ENCODE results near the gene CATSPER4. TPM values are rescaled to one million over a fixed set of nuclear protein-coding genes. Genes with fewer than 3 reads are reported as not detected.
"Not testable (repeated sequence)": the region's sequence is repeated elsewhere in the genome, so short reads cannot be mapped to it uniquely, and the experiment has no call there.

CATSPER4 gene
- total RNA-seq, 1 donor from 2014 or later: not detected

DNA sequence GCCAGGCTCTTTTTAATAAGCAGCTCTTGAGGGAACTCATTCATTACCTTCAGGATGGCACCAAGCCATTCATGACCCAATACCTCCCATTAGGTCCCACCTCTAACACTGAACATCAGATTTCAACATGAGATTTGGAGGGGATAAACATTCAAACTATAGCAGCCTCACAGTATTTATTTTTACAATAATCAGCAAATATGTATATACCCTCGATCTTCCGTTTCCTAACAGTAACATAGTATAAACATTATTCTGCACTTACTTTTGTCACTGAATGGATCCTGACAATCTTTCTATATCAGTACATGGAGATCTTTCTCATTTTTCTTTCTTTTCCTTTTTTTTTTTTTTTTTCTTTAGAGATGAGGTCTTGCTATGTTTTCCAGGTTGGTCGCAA is 5.4 kb downstream of the CATSPER4 start:
- no peak for DNase-seq

DNA sequence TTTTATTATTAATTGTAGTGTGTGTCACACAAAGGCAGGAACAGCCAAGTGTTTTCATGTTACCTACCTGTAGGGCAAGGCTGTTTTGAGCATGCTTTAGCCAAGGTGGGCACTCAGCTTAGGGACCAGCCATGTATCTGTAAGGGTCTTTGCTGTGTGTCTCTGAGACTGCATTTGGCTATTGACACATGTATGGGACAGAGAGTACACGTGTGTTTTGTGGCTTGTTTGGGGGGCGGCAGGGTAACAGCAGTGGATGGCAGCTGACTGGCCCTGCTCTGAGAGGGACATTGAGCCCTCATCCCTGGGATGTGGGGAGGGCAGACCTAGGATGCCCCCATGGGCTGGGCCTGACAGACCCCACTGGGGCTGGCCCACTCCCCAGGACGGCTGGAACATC is 6.9 kb downstream of the CATSPER4 start:
- DNase-seq: no peak

DNA sequence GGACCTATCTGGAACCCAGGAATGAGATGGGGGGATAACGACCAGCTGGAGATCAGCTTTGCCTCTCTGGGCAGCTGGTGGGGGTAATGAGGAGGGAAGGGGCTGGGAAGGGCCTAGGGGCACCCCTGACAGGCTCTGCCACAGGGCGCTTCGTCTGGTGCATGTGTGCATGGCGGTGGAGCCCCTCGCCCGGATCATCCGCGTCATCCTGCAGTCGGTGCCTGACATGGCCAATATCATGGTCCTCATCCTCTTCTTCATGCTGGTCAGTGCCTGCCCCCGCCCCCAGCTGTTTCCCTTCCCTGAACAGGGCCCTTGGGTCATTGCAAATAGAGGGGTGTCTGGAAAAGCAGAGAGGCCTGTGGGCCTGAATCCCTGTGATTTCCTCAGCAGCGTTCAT is 7.4 kb downstream of the CATSPER4 start:
- no peak for DNase-seq

DNA sequence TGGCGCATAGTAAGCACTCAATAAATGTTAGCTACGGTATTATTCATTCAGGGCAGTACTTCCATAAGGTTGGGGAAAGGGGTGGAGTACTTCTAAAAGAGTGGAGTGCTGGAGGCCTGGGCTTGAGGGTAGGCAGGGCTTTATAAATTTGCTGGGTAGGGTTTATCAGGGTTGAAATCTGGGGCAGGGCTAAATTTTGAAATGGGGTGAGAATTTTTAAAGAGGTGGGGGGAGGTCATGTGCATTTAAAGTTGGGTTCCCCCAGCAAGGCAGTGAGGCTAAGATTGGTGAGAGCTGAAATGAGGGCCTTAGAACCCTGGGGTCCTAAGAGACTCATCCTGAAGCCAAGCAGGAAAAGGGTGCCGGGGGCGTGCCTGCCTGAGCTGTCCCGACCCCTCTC is 10.0 kb downstream of the CATSPER4 start:
- DNase-seq: no peak

DNA sequence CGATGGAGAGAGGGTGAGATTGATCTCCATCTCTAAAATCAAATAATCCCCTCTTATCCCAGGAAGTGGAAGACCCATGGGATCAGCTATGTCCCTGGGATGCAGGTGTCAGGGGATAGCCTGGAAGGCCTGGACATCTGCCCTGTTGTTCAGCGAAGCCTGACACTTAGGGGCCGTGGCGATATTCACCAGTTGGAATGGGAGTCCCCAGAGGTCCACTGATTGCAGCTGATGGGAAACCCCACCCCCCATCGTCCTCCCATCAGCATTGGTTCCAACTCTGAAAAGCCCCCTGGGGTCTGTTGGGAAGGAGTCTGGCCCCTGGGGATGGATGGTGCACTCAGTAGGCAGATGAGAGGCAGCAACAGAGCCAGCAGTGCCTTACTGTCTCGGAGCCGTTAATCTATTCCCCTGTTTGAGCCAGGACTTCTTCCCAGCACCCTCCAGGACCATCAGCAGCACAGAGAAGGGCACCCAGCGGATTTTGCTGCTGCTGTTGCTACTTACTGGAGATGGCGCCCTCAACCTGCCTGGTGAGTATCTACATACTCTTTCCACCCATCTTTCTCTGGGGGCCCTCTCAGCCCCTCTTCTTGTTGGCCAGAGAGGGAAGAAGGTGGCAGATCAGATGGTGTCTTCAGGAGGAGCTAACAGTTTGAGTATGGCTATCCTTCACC is 13.4 kb downstream of the CATSPER4 start:
- DNase-seq: no peak

DNA sequence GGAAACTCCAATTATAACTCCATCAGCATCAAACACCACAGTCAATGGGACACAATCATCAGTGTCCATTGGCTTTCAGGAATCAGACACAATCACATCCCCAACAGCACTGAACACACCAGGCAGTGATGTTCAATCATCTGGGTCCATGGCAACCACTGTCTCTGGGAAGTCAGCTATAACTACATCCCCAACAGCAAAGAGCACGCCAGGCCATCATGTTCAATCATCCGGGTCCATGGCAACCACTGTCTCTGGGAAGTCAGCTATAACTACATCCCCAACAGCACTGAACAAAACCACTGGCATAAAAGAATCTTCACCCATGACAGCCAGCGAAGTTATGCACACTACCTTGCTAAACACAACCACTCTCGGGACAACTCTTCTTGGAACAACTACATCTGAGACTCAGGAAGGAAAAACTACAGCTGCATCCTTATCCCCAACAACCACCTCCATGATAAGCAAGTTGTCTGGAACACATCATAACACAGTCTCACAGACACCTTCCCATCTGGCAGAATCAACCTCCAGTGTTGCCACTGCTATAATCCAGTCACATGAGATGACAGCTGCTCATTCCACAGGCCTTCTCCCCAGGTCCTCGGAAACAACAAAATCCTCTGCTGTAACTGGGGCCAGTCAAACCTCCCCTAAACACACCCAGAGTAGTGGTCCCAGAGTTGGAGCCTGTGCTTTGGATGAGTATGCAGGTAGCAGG is 19.9 kb downstream of the CATSPER4 start:
- DNase-seq: no peak

DNA sequence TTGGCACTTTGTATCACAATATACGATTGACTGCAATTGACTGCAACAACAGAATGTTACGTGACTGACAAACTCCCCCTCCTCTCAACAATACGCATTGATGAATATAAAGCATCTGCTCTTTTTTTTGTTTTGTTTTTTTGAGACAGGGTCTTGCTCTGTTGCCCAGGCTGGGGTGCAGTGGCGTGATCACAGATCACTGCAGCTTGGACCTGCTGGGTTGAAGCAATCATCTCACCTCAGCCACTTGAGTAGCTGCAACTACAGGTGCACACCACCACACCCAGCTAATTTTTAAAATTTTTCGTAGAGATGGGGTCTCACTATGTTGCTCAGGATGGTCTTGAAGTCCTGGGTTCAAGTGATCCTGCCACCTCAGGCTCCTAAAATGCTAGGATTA is 22.3 kb downstream of the CATSPER4 start:
- DNase-seq: no peak

DNA sequence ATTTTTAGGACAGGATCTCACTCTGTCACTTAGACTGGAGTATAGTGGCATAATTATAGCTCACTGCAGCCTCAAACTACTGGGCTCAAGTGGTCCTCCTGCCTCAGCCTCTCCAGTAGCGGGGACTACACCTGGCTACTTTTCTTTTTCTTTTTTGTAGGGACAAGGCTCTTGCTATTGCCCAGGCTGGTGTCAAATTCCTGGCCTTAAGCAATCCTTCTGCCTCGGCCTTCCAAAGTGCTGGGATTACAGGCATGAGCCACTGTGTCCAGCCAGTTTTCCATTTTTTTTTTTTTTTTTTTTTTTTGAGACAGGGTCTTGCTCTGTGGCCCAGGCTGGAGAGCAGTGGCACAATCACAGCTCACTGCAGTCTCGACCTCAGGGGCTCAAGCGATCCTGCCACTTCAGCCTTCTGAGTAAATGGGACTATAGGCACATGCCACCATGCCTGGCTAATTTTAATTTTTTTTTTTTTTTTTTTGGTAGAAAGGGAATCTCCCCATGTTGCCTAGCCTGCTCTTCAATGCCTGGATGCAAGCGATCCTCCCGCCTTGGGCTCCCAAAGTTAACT is 23.0 kb downstream of the CATSPER4 start:
- no peak for DNase-seq

DNA sequence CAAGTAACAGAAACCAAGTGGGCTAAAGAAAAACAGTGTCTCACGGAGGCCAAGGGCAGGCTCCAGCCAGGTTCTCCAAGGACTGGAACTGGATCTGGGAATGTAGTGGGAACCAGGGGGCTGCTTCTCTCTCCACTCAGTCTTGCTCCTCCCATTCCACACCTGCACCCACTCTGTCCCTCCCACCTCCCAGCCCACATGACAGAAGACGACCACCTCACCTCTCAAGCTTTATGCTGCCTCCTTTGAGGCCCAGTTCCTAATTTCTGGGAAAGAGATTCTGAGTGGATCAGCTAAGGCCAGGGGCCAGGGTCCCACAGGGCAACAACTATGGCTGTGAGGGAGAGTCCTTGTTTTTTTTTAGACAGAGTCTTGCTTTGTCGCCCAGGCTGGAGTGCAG is 24.8 kb downstream of the CATSPER4 start:
- DNase-seq: no peak

DNA sequence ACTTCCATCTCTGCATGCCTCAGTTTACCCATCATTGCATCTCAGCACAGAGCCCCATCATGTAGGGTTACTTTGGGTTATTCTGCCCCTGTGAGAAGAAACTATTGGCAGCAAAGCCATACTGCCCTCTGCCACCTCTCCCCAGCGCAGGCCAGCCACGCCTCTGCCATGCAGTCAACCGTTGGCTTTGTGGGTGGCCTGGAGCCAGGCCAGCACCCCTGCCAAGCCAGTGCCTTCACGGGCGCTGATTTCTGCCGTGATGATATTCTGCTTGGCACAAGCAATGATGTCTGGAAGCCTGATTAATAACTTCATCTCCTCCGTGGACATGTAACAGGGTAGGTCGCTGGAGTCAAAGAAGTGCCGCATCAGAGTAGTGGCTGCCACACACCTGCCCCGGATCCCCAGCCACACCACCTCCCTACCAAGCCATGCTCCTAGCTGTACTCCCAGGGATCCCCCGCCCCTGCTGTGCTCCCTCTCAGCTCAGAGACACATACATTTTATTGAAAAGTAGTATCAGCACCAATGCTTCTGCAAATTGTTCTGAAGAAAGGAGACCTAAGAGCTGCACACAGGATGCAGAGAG is 28.6 kb downstream of the CATSPER4 start:
- DNase-seq: no peak

DNA sequence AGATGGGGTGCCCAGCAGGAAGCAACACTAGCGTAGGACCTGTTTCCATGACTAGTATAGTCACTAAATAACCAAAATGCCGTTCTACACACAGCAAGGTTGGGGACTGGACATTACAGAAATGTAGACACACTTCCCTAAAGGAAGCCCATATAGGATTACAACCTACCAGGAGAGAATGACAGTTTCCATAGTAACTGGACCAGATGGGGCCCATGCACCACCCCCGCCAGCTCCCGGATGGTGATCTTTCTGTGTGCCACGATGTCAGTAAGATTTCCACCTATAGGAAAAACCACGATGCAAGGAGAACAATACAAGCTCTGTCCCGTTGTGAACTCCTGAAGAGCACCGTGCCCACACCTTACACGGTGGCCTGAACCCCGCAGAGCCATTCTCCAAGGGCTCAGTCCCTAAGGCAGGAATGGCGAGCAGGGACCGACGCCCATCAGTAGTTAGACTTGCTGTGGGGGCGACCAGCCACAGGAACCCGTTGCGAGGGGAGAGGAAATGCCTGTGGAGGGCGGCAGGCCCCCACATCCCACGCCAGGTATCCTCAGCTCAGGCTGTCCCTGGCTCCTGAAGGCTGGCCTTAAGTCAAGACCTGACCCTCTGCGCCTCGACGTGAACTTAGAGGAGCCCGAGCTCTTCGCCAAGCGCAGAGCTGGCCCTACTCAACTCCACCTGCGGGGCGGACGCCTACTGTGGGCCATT is 30.0 kb downstream of the CATSPER4 start:
- DNase-seq: no peak

DNA sequence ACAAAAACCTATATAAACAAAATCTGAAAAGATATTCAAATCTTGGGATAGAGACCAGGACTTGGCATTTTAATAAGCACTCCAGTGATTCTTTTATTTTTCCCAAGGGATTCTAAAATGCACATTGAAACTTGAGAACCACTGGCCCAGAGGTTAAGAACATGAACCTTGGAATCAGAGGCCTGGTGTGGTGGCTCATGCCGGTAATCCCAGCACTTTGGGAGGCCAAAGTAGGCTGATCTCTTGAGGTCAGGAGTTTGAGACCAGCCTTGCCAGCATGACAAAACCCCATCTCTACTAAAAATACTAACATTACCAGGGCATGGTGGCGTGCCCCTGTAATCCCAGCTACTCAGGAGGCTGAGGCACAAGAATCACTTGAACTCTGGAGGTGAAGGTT is 30.7 kb downstream of the CATSPER4 start:
- DNase-seq: no peak

DNA sequence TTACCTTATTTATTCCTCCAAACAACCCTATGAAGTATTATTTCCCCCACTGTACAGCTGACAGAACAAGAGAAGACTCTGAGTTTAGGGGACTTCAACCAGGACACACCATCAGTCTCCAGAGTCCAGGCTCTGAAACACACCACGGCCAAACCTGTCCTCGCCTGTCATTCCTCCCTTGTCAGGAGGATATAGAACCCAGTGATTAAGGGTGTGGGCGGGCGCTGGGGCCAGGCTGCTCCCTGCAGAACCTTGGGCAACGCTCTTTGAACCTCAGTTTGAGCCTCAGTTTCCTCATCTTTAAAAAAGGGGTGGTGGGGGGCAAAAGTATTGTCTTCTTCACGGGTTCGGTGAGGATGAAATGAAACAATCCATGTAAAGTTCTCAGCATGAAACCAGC is 34.2 kb downstream of the CATSPER4 start:
- no peak for DNase-seq

DNA sequence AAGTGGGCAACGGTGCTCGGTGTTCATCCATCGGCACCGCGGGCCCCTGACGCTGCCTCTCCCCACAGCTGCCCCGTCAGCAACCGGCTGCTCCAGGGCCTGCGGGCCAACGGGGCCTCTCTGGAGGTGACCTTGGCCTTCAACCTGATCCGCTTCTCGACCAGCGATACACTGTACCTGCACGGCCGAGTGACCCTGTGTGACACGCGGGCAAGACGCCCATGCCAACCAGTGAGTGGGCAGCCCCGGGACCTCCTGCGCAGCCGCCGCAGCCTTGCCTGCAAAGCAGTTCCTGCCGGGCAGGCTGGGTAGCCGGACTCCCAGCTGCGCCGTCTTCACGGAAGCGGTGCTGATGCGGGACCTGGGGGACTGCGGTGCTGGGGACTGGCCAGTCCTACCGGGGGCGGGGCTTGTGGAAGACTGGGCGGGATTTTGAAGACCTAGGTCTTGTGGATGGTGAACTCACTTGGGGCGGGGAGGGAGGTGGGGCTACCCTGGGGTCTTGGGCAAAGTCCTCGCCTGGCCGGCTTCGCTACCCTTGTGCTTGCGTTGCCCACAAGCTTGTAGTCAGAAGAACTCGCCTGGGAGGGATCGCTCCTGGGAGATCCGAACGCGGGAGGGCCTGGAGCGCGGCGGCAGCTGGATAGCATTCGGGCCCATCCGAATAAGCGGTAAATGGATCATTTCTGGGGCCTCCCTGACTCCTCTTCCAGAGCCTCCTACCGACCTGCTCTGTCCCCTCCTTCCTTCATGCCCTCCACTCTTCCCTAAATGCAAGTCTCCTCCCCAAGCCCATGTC is 34.8 kb downstream of the CATSPER4 start:
- no peak for DNase-seq

DNA sequence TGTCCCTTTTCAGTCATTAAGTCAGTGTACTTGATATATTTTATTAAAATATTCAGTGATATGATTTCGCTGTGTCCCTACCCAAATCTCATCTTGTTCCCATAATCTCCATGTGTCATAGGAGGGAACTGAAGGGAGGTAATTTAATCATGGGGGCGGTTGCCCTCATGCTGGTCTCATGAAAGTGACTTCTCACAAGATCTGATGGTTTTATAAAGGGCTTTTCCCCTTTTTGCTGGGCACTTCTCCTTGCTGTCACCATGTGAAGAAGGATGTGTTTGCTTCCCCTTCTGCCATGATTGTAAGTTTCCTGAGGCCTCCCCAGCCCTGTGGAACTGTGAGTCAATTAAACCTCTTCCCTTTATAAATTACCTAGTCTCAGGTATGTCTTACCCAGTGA is 40.3 kb downstream of the CATSPER4 start:
- DNase-seq: not testable (repeated sequence)

DNA sequence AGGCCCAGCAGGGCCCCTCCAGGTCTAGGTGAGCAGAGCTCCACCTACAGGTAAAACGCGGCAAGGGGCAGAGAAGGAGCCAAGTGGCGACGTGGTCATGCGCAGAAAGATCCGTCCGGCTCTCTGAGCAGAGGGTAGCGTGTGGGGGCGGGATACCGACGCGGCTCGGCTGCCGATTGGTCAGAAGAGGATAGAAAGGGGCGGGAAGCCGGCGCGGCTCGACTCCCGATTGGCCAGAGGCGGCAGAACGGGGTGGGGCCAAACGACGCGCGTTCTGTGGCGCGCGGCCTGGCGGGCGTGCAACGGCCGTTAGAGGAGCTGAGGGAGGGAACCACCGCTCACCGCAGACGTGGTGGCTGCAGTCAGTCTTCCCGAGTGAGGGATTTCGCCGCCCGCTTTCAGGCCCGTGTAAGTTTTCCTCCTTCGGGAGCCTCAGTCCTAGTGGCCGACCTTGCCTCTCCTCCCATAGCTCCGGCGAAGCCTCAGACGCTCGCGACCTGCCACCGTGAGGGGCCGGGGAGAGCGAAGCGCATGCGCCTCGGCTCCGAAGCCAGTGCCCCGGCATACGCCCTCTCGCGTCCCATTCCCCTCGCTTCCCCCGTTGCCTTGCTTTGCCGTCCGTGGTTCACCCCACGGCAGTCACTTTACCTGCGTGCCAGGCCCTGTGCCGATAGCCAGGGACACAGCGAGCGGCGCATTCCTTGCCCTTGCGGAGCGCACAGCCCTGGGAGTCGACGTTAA is 43.7 kb downstream of the CATSPER4 start, which contains the start of gene CEP85:
TSS of gene CEP85 (plus strand) at position 298 of the 741 bp plus-strand sequence. CDS start 5,584 bp downstream, outside the sequence.
- DNase-seq: peak; percentile 96

DNA sequence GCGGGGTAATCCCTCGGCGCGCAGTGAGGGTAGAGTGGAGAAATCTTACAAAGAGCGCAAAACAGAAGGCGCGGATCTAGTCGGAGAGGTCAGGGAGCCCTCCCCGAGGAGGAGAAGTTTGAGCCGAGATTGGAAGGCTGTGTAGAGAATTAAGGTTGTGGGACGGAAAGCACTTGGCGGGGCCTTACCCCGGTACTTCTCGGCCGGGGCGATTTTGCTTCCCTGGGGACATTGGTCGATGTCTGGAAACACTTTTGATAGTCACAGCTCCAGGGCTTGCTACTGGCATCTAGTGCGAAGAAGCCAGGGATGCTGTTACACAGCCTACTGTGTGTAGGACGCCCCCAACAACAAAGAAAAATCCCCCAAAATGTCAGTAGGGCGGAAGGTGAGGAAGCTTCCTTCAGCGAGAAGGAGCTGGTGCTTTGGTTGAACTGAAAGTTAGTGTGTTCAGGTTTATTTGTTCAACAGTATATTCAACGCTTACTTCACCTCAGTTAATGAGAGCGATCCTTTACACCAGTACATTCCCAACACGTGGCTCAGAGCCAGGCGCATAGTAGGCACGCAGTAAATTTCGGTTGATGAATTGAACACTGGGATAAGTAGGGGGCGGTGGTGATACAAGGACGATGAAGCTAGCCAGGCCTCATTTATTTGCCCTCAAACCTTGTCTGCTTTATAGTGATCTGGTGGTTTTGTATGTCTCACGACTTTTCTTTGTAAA is 44.4 kb downstream of the CATSPER4 start:
- DNase-seq: no peak

DNA sequence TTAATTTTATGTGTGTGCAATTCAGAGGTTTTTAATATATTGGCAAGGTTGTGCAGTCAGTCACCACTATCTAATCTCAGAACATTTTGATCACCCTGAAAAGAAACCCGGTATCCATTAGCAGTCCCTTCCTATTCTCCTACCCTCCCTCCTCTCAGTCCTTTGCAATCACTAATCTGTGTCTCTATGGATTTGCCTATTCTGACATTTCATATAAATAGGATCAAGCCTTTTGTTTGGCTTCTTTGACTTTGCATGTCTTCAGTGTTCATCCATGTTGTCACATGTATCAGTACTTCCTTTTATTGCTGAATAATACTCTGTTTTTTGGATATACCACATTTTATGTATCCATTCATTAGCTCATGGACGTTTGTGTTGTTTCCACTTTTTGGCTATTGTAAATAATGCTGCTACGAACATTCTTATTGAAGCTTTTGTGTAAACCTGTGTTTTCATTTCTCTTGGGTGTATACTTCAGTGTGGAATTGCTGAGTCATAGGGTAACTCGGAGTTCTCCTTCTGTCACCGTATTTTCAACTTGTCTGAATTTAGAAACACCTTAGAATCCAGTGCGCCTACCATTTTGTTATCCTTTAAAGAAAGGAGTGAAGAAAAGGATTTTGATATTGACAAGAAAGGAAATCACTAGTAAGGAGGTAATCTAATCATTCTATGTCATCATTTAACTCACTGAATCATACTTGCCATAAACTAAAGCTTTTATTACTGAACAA is 47.0 kb downstream of the CATSPER4 start:
- DNase-seq: no peak

DNA sequence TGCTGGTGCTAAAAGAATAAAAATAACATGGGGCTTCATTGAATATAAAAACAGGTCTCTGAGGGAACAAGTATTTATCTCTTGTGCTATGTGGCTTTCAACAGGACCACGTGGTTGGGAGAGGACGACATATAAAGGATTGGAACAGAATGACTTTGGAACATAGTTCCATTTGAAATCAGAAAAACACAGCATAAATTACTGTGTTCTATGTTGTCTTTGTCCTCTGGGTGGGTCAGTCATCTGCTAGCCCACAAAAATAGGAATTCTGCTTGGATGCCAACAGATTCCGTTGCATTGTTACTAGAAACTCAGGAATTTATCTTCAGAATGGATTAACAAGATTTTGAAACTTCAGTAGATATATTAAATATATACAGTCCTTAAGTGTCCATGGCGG is 49.5 kb downstream of the CATSPER4 start:
- no peak for DNase-seq
